Middle frontal gyrus (tissue), 1 donor: Measurements from ENCODE around the gene PRDM5.
A peak's percentile ranks its signal among the peaks of the same experiment; 100 is the strongest.

Source experiments
- DNase-seq: peaks from one replicate; pipeline ENCODE4 v3.0.0-alpha.2; 2015; ENCODE audit warnings: low spot score; ENCODE audit errors: extremely low spot score

PRDM5 gene

GRCh38 chr4:120857312-120857711 is 65.2 kb downstream of the PRDM5 start:
- no peak for DNase-seq

DNA sequence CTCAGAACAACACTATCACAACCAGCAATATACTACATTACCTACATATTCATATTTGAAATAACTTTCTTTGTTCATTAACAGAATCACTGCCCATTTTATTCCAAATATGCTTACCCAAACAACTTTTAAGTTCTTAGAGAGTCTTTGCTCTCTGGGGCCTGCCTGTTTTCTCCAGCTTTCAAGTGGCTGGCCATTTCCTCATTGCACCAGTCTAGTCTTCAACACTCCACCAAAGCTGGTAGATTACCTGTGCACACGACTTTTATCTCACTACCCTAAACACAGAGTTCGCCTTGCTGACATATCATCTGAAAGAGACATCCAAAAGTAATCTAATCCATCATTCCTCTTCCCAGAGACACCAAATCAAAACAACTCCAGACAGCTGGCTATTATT is 66.2 kb downstream of the PRDM5 start:
- no peak for DNase-seq

DNA sequence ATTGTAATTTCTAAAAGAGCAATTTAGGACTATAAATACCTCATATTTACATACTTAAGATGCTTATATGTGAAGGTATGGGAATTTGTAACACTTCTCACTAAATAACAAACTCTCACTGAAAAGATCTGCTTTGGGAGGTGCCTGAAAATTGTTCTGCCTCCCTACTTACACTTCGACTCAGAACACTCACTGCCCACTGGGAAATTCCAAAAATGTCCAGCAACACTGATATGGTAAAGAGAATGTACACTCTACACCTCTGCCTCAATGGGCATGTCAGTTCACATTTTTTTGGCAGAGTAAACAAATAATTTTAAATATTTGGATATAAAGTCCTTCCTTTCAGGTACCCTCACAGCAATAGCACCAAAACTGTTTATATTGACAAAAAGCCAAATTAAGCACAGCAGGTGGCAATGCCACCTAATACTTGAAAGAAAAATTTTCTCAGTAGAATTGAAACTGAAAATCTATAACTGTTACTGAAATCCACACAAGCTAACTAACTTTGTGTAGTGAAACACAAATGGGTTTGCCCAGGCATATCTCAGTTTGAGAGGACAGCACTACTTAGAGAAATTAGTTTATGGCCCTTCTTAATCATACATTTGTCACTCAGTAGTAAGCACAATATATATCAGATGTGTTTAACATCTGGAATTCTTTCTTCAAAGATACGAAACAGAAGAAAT is 67.1 kb downstream of the PRDM5 start:
- DNase-seq: no peak

DNA sequence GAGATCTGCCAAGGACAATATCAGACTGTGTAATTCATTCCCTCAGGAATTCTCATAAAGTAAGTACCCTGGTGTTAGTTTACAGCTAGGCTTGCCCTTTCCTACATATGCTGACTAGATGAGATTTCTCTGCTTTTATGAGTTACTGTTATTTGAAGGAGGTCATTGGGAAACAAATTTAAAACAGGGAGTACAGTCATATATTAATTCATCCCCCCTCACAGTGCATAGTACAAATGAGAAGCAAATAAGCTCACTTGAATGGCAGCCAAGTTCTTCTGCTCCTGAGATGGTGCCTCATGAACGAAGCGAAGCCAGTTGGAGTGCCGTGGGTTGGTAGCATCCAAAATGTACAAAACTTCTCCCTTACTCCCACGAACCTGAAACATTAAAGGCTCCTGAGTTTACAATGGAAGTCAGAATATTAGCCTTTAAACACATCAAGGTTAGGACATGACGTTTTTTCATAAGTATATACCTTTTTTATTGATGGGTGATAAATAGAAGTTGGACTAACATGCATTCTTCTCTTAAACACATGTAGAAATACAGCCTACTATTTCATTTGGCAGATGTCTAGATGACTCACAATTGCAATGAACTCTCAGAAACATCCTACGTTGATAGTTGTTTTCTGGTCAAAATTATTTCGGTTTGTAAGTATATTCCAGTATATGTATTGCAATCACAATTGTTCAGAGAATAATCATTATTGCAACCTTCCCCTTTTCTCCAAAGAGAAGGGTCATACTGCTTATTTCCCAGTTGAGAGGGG is 69.2 kb downstream of the PRDM5 start:
- DNase-seq: peak; percentile 15

DNA sequence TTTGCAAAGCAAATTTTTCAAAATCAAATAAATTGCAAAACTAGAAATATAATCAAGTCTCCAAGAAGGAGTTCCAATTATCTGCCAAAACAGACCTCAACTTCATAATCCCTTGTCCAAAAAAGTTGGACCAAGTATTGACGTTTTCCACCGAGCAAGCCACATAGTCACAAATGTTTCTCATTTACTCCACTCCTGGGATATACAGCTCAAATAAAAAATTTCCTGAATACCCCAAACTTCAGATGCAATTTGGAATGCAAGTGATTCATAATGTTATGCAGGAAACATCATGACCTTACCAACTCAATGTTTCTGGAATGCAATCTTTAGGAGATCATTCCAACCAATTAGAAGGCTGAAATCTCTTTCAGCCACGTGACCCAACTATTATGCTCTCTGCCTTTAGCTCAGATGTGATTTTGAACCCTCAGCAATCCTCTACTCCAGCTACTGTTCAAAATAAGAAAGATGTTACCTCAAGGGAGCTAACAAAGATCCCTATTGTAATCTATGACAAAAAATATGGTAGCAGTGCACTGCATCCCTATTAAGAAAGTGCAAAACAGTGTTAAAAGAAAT is 72.4 kb downstream of the PRDM5 start:
- no peak for DNase-seq

GRCh38 chr4:120847019-120847582 is 75.4 kb downstream of the PRDM5 start:
- no peak for DNase-seq

GRCh38 chr4:120844528-120844921 is 78.0 kb downstream of the PRDM5 start:
- DNase-seq: no peak

- DNase-seq: no peak
These were observed 78.5 kb downstream of the PRDM5 start for GRCh38 chr4:120843849-120844527.

DNA sequence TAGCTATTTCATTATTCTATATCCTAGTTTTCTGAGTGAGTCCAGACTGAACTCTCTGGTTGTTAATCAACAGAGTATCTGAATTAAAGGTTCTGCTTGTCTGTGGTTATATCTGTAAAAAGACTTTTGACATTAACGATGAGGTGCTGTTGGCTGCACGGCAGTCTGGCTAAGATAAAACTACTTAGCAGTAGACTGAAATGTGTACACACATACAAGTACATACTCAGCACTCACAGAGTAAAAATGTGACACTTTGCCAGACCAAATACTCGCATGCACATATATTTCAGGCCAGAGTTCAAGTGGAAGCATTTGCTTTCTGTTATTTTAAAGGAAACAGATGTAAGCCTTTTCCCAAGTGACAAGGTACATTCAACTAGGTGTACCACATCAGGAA is 80.5 kb downstream of the PRDM5 start:
- no peak for DNase-seq

- DNase-seq: no peak
These were observed 80.9 kb downstream of the PRDM5 start for GRCh38 chr4:120841580-120841979.

- no peak for DNase-seq
These were observed 82.4 kb downstream of the PRDM5 start for GRCh38 chr4:120839974-120840751.

DNA sequence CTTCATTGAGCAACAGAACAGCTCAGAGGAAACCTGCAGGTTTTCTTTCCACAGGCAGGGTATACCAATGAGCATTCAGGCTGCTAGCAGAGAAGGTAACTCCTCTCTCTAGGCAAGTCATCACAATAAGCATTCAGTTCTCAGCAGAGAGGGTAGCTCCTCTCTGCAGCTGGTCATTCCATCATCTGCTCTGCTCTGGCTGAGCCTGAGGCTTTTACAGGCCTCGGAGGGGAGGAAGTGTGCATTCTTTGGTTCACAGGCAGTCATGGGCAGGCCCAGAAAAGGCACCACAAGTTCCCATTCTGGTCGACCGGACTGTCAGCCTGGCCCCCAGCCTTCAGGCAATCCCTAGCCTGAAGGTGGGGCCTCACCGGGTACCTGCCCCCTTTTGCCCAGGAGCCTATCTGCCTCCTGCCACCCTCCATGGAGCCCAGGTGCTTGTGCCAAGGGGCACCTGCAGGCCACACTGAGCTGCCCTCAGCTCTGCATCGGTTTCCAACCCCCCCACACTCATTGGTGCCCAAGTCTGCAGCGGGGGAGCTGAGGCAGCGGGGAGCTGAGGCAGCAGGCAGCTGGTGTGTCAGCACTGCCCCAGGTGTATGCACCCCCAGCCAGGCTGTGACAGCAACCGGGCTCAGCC is 83.1 kb downstream of the PRDM5 start:
- no peak for DNase-seq

DNA sequence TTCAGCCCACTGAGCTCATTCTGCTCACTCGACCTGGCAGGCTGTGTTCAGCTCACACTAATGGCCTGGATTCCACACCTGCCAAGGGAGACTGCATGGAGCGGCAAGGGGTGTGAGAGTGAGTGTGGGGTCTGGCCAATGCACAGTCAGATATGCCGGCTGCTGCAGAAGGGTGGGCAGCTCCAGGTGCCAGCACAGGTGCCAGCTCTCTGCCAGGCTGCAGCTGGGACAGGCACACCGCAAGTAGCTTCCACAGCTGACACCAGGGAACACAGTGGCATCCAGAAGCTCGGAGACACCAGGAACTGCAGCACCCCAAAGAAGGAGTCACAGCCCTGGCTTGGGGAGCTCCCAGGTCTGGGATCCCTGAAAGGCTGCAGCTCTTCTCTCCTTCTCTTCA is 83.7 kb downstream of the PRDM5 start:
- DNase-seq: no peak

GRCh38 chr4:120837656-120838055 is 84.9 kb downstream of the PRDM5 start:
- DNase-seq: no peak

DNA sequence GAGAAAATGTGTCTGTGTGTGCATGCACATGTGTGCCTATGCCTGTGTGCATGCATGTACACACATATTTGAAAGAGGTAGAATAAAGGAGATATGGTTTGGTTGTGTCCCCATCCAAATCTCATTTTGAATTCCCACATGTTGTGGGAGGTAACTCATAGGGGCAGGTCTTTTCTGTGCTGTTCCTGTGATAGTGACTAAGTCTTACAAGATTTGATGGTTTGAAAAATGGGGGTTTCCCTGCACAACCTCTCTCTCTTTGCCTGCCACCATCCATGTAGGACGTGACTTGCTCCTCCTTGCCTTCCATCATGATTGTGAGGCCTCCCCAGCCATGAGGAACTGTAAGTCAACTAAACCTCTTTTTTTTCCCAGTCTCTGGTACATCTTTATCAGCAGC is 87.2 kb downstream of the PRDM5 start:
- DNase-seq: no peak

- no peak for DNase-seq
These were observed 92.3 kb downstream of the PRDM5 start for GRCh38 chr4:120830204-120830603.

DNA sequence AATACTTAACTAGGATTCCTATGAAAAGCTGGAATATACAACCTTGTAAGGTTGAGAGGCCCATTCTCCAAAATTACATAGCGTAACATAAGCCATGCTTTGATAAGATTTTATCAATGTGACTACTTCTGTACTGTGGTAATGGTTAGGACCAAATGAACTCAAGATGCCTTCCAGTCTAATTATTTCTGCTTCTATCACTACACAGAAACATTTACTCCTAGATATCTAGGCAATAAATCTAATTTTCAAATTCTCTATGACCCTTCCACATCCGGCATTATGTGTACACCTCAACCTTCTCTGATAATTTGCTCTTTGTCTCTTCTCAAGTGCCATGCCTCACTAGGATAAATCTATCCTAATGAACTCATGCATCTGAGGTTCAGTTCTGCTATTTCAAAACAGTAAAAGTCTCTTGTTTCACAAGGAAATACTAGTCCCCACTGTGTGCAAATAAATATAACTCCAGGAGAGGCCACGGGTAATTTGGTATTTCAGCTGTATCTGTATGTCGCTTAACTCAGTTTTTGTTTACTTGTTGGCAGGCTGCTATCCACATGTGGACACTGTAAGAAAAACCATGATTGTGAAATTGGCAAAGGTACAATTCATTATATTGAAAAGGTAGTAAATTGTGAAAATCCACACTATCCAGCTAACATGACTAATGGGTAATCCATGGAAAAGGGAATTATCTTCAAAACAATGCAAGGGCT is 93.3 kb downstream of the PRDM5 start:
- no peak for DNase-seq

DNA sequence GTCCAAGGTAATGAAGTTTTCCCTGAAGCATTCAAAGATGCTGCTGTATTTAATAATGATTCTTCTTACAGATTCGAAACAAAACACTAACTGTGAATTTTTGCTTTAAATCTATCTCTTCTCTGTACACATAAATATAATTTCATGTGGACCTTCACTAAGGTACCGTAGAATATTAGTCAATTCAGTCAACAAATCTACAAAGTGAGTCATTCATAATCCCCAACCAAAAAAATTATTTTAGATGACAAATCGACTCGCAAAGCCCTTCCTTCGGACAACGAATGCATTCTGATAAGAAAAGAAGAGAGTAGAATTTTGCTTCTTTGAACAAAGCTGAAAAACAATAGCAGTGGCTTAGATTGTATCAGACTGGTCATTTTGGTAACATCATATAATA is 95.7 kb downstream of the PRDM5 start:
- no peak for DNase-seq

DNA sequence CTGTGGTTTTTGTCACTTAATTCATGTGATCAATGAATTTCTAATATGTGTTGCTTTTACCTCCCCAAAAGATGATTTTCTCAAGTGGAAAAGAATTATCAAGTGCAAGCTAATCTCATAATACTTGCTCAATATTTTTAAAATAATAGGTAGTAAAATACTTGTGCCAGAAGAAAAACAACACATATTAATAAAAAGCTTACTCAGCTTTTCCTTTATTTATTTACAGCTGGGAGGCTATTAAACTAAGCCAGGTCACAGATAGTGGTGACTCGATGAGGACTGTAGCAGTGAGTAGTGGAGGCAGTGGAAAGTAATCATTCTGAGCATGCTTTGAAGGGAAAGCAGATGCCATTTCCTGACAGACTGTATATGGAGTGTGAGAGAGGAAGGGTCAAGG is 96.1 kb downstream of the PRDM5 start:
- DNase-seq: no peak

DNA sequence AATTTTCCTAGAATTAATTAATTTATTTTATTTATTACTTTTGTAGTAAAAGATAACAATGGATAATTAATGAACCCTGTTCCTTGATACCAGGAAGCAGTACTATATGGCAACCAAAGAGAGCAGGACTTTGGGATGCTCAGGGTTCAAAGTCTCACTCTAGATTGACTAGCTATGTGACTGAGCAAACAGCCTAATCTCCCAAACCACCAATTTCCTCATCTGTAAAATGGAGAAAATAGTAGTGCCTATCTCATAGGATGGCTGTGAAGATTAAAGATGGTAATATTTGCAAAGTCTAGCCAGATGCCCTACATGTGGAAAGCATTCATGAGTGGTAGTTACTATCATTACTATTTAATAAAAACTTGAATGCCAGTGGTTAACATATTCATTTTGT is 97.6 kb downstream of the PRDM5 start:
- no peak for DNase-seq
